Measurements from ENCODE around the gene NPTXR. TPM values are rescaled to one million over a fixed set of nuclear protein-coding genes. Genes with fewer than 3 reads are reported as not detected.

NPTXR gene
- total RNA-seq, 4 donors from 2014 or later = 3.6 to 8.7 (median 4.4) TPM

DNA sequence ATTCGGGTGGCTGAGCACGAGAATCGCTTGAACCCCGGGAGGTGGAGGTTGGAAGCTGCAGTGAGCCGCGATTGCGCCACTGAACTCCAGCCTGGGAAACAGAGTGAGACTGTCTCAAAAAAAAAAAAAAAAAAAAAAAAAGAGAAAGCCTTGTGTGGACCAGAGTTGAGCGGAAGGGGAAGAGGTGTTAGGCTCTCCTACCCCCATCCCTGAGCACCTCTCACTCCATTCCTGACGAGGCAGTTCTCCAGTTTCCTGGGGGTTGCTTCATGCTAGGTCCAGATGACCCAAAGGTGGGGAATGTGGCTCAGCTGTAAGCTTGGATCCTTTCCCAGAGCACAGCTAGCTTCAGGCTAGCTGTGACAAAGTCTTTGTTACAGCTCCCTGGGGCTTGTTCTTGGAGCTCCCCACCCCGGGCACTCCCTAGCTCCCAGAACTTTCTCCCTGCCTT, 41.1 kb downstream of the NPTXR start:
- H3K27me3 ChIP-seq = no peaks in the 10 kb centered on the region
- TF ChIP-seq, protein P1, sequence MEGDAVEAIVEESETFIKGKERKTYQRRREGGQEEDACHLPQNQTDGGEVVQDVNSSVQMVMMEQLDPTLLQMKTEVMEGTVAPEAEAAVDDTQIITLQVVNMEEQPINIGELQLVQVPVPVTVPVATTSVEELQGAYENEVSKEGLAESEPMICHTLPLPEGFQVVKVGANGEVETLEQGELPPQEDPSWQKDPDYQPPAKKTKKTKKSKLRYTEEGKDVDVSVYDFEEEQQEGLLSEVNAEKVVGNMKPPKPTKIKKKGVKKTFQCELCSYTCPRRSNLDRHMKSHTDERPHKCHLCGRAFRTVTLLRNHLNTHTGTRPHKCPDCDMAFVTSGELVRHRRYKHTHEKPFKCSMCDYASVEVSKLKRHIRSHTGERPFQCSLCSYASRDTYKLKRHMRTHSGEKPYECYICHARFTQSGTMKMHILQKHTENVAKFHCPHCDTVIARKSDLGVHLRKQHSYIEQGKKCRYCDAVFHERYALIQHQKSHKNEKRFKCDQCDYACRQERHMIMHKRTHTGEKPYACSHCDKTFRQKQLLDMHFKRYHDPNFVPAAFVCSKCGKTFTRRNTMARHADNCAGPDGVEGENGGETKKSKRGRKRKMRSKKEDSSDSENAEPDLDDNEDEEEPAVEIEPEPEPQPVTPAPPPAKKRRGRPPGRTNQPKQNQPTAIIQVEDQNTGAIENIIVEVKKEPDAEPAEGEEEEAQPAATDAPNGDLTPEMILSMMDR (IDR thresholded peaks at IDR 0.05) = no peak
- no peak for TF ChIP-seq POLR2A (IDR thresholded peaks at IDR 0.05)
- H3K9me3 ChIP-seq = no peaks in the 10 kb centered on the region
- H3K27ac ChIP-seq = peak overlapping the region in 1 of 3 donors; percentile 36
- H3K4me3 ChIP-seq (replicated peaks in 1 of 3) = no peak overlapping the region
- intact Hi-C loops (cut with DNase I) = no loop called here
- peak; percentile 67 to 70 for DNase-seq
- 19 to 34% methylated on average over 10 of the region's 10 CpGs for WGBS, 2 donors
- no peaks in the 10 kb centered on the region for H3K36me3 ChIP-seq
- no peaks in the 10 kb centered on the region for H3K4me1 ChIP-seq

DNA sequence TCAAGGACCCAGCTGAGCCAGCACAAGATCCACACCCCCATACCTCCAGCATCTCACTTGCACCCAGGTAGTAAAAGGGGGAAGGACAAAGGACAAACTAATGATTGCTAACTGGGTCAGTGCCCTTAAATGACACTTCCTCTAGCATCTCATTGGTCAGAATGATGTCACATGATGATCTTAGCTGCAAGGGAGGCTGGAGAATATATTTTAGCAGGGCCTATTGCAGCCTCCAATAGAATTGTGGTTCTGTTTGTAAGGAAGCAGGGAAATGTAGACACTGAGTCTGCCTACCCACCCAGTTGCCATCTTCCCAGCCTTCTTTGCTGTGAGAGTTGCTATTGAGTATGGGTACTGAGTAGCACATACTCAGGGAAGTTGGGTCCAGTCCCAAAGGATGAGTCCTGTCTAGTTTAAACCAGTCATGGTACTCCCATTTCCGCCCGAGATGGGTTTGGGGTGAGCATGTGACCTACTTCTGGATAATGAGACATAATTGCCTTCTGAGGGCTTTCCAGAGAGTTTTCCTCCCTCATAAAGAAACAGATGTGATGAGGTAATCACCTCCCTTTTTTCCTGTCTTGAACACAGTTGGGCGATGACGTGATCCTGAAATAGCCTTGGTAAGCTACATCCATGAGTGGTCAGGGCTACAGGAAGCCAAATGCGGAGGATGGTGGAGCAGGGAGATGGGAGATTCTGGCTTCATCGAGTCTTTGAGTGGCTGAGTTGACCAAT, 44.4 kb downstream of the NPTXR start:
- 41 to 60% methylated on average over 6 of the region's 6 CpGs for WGBS, 2 donors

DNA sequence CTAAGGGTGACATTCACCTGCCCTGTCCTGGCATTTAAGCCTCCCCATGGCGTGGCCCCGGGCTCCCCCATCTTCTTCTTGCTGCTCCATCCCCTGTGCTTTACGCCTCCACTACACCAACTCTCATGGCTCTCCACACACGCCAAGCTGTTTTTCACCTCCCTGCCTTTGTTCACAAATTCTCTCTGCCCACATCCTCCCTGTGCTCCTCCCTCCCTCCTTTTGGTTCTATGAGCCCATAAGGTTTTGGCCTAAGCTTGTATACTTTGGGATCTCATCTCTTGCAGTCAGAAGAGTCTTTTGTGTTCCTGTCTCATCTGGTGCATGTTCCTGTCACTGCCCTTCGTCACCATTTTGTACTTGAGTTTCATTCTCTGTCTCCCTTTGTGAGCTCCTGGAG, 45.3 kb downstream of the NPTXR start:
- intact Hi-C loops (cut with DNase I) = no loop called here
- no peak for TF ChIP-seq POLR2A (IDR thresholded peaks at IDR 0.05)
- TF ChIP-seq, protein P1 (IDR thresholded peaks at IDR 0.05) = no peak
- DNase-seq = no peak
- Histone ChIP-seq H3K27me3 (no peaks in the 10 kb centered on the region), H3K4me3 (replicated peaks in 1 of 3) (no peak overlapping the region), H3K27ac (no peak overlapping the region), H3K4me1 (no peaks in the 10 kb centered on the region), H3K36me3 (no peaks in the 10 kb centered on the region), H3K9me3 (no peaks in the 10 kb centered on the region)
- WGBS, 2 donors = 79 to 80% methylated on average over 5 of the region's 5 CpGs

More for the DNA sequence above, 44.4 kb downstream of the NPTXR start:
- H3K4me3 ChIP-seq (replicated peaks in 1 of 3) = no peak overlapping the region
- TF ChIP-seq, protein P1 (IDR thresholded peaks at IDR 0.05) = no peak
- H3K27me3 ChIP-seq = no peaks in the 10 kb centered on the region
- intact Hi-C loops (cut with DNase I) = no loop called here
- H3K36me3 ChIP-seq = no peaks in the 10 kb centered on the region
- DNase-seq = no peak
- no peaks in the 10 kb centered on the region for H3K9me3 ChIP-seq
- H3K27ac ChIP-seq = no peak overlapping the region
- H3K4me1 ChIP-seq = no peaks in the 10 kb centered on the region

DNA sequence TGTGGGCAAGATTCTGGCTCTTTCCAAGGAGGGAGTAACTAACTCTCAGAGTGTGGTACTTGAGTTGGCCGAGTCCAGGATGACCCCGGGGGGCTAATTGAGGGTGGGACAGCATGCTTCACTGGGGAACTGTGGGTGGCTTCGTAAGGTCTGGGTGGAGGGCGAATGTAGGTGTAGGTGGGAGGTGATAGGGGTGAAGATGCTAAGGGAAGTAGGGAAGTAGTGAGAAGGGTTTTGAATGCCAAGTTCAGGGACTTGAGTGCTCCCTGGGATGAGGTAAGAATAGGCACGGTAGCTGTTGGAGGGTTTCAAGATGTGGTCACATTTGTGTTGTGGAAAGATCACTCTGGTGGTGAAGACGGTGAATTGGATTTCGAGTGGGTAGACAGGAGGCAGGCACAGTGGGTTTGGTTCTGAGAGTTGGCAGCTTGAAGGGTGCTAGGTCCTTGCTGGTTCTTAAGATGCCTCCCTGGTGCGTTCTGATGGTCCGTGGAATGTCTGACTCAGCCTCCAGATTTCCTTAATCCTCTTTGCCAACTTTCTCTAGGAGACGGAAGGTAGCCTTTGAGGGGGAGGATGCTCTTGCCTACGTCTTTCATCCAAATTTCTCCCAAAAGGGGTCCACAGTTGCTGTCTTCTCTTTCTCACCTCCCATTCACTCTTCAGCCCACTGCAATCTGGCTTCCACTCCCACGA, 47.4 kb downstream of the NPTXR start:
- TF ChIP-seq POLR2A (IDR thresholded peaks at IDR 0.05) = no peak
- TF ChIP-seq, protein P1 (IDR thresholded peaks at IDR 0.05) = no peak
- WGBS, 2 donors = 74% methylated on average over 12 of the region's 12 CpGs
- H3K27me3 ChIP-seq = no peaks in the 10 kb centered on the region
- no peaks in the 10 kb centered on the region for H3K9me3 ChIP-seq
- H3K4me3 ChIP-seq (replicated peaks in 1 of 3) = no peak overlapping the region
- DNase-seq = no peak
- intact Hi-C loops (cut with DNase I) = no loop called here
- H3K27ac ChIP-seq = no peak overlapping the region
- H3K4me1 ChIP-seq = peaks cover 0 to 7% of the 10 kb centered on the region in 2 donors
- H3K36me3 ChIP-seq = no peaks in the 10 kb centered on the region

DNA sequence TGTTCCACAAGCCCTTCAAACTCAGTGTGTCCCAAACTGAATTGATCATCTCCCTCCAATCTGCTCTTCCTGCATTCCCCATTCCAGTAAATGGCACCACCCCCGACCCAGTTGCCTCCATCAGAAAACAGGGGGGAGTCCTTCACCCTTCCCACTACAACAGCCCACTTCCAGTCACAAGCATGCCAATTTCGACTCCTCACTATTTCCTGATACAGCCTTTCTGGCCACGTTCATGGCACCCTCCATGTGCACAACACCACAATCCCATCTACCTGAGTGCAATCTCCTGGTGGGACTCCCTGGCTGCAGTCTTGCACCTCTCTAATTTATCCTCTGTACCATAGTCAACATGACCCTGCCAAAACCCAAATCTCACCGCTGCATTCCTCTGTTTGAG, 48.3 kb downstream of the NPTXR start:
- no peaks in the 10 kb centered on the region for H3K27me3 ChIP-seq
- H3K27ac ChIP-seq = no peak overlapping the region
- TF ChIP-seq, protein P1 (IDR thresholded peaks at IDR 0.05) = no peak
- TF ChIP-seq POLR2A (IDR thresholded peaks at IDR 0.05) = no peak
- peaks cover 0 to 7% of the 10 kb centered on the region in 2 donors for H3K4me1 ChIP-seq
- 70 to 82% methylated on average over 4 of the region's 4 CpGs for WGBS, 2 donors
- DNase-seq = no peak
- no peaks in the 10 kb centered on the region for H3K36me3 ChIP-seq
- intact Hi-C loops (cut with DNase I) = no loop called here
- H3K9me3 ChIP-seq = no peaks in the 10 kb centered on the region
- no peak overlapping the region for H3K4me3 ChIP-seq (replicated peaks in 1 of 3)

Measured in thyroid gland (tissue), 4 donors.